ENCODE results near the gene TEX55. TPM values are rescaled to one million over a fixed set of nuclear protein-coding genes. Genes with fewer than 3 reads are reported as not detected.
"Not testable (repeated sequence)": the region's sequence is repeated elsewhere in the genome, so short reads cannot be mapped to it uniquely, and the experiment has no call there.

TEX55 gene
- total RNA-seq, 1 experiment from 2014 or later = not detected

GRCh38 chr3:119160815-119161214, 14.8 kb downstream of the TEX55 start:
- no peak for DNase-seq (ENCODE audit: low read depth)

- no peak for DNase-seq (ENCODE audit: low read depth)
These were observed 15.3 kb downstream of the TEX55 start for GRCh38 chr3:119161240-119161639.

GRCh38 chr3:119164745-119165144, 18.8 kb downstream of the TEX55 start:
- not testable (repeated sequence) for DNase-seq (ENCODE audit: low read depth)

- DNase-seq (ENCODE audit: low read depth) = peak; percentile 34
These were observed 24.9 kb downstream of the TEX55 start for GRCh38 chr3:119170821-119171220.

- no peak for DNase-seq (ENCODE audit: low read depth)
These were observed 27.4 kb downstream of the TEX55 start, which contains the start of gene UPK1B for GRCh38 chr3:119173325-119173724. TSS of gene UPK1B (plus strand) at chr3:119173598. CDS start at chr3:119186742, 13,144 bp downstream.

GRCh38 chr3:119175872-119176756, 30.1 kb downstream of the TEX55 start:
- peak; percentile 31 for DNase-seq (ENCODE audit: low read depth)

- no peak for DNase-seq (ENCODE audit: low read depth)
These were observed 30.8 kb downstream of the TEX55 start for GRCh38 chr3:119176778-119177177.

GRCh38 chr3:119177321-119177720, 31.4 kb downstream of the TEX55 start:
- no peak for DNase-seq (ENCODE audit: low read depth)

- DNase-seq (ENCODE audit: low read depth) = peak; percentile 75
These were observed 35.8 kb downstream of the TEX55 start for GRCh38 chr3:119181765-119182164.

GRCh38 chr3:119184111-119184510, 38.1 kb downstream of the TEX55 start:
- DNase-seq (ENCODE audit: low read depth) = no peak

GRCh38 chr3:119184796-119185570, 39.0 kb downstream of the TEX55 start:
- peak; percentile 87 for DNase-seq (ENCODE audit: low read depth)

GRCh38 chr3:119187266-119187665, 41.3 kb downstream of the TEX55 start:
- no peak for DNase-seq (ENCODE audit: low read depth)

- DNase-seq (ENCODE audit: low read depth) = no peak
These were observed 45.8 kb downstream of the TEX55 start for GRCh38 chr3:119191800-119192199.

- peak; percentile 20 for DNase-seq (ENCODE audit: low read depth)
These were observed 48.5 kb downstream of the TEX55 start for GRCh38 chr3:119194237-119195150.

GRCh38 chr3:119195151-119195476, 49.1 kb downstream of the TEX55 start:
- DNase-seq (ENCODE audit: low read depth) = no peak

GRCh38 chr3:119195911-119196310, 49.9 kb downstream of the TEX55 start:
- DNase-seq (ENCODE audit: low read depth) = peak; percentile 34

Other genes starting within 250 kb of the TEX55 start
- gene IGSF11, start 111.3 kb upstream of the TEX55 start, total RNA-seq (2014; rRNA removed; shearing (Covaris generic)) = not detected in 2 replicates
- gene UPK1B, start 27.4 kb downstream of the TEX55 start, total RNA-seq (2014; rRNA removed; shearing (Covaris generic)) = 0.12 TPM in 1 of 2 replicates, not detected in the other
- 27.4 and 33.2 TPM in 2 replicates for gene B4GALT4, start 94.7 kb downstream of the TEX55 start, total RNA-seq (2014; rRNA removed; shearing (Covaris generic))
- gene ARHGAP31, start 148.2 kb downstream of the TEX55 start, total RNA-seq (2014; rRNA removed; shearing (Covaris generic)) = 7.8 and 10.5 TPM in 2 replicates